IPS DF 4.7 (cell line): Measurements from ENCODE around the gene KIAA1671.
"Not testable (repeated sequence)": the region's sequence is repeated elsewhere in the genome, so short reads cannot be mapped to it uniquely, and the experiment has no call there.

Experiments used
- DNase-seq: peaks from one replicate; pipeline ENCODE4 v3.0.0-alpha.2; 2013; ENCODE audit warnings: low spot score; ENCODE audit errors: extremely low read depth

The KIAA1671 gene

DNA sequence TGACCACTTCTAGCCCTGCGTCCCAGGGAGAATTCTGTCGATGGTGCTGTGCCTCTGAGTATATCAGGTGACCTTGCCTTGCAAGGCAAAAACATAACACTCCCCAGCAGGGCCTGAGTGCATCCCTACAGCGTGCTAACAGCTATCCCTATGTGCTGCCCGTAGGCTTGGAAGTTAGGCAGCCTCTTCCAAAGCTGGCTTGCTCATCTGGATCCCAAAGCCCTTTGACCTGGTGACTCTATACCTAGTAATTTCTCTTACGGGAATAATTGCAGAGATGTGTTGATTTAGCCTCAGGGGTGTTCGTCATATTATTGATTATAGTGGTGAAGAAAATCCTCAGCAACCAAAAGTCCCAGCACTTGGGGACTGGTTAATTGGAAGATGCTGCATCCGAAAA, 214.6 kb downstream of the KIAA1671 start:
- no peak for DNase-seq

DNA sequence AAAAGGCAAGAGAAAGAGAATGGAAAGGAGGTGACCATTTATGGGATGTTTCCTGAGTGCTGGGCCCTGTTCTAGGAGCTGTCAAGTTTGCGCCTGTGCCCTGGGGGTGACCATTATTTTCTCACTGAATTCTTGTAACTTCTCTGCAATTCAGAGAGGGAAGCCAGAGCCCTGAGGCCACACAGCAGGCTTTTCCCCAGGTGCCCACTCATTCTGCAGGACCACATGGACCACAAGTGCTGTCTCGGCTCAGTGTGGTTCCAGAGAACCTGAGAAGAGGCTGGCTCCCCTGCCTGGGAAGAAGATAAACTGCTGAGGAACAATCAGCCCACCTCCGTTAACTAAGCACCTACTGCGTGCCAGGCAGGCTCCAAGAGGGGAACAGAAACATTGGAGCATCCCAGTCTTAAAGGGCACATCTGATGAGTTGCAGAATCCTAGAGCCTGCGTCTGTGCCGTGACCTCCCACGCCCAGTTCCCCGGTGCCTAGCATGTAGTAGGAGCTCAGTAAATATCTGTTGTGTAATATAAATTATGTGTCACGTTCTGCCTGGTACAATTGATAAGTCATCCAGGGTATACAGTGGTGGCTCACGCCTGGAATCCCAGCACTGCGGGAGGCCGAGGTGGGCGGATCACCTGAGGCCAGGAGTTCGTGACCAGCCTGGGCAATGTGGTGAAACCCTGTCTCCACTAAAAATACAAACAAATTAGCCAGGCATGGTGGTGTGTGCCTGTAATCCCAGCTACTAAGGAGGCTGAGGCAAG, 215.5 kb downstream of the KIAA1671 start:
- no peak for DNase-seq

DNA sequence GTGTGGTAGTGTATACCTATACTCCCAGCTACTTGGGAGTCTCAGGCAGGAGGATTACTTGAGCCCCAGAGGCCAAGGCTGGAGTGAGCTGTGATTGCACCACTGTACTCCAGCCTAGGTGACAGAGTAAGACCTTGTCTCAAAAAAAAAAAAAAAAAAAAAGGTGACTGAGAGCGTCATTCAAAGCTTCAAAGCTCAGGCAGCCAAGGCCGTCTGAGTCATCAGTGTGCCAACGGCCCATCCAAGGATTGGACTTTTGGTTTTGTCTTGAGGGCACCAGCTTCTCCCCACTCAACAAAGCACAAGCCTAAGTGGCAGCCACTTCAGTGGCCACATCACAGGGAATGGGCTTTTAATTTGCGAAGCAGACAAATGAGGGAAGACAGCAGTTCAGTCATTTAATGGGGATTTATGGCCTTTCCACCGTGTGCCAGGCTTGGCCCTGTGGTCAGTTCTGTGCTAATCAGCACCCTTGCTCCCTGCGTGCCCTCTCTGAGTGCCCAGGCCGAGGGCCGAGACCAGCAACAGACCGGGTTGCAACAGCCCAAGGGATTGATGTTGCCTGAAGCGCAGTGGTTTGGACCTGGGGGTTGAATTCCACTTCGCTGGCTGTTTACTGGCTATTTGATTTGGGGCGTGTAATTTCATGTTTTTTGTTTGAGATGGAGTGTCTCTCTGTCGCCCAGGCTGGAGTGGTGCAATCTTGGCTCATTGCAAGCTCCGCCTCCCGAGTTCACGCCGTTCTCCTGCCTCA, 216.9 kb downstream of the KIAA1671 start:
- DNase-seq = no peak

DNA sequence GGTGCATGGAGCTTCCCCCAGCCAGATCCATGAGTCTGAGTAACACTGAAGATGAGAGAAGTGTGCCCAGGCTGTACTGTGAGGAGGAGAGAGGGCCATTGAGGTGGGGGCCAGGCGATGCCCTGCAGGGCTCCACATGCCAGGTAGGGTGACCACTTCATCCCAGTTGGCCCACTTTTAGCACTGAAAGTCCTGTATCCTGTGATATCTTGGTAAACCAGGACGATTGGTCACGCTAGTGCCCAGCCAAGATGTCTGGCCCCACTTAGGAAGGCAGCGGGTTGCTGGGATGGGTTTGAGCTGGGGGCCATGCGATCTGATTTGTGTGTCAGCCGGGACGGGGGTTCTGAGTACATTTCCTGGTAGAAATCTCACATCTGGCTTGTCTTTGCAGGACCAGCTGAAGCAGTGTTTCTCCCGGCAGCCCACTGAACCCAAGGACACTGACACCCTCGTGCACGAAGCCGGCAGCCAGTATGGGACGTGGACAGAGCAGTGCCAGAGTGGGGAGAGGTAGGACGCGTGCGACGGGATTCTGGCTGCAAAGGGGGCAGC, 218.0 kb downstream of the KIAA1671 start:
- DNase-seq = no peak

DNA sequence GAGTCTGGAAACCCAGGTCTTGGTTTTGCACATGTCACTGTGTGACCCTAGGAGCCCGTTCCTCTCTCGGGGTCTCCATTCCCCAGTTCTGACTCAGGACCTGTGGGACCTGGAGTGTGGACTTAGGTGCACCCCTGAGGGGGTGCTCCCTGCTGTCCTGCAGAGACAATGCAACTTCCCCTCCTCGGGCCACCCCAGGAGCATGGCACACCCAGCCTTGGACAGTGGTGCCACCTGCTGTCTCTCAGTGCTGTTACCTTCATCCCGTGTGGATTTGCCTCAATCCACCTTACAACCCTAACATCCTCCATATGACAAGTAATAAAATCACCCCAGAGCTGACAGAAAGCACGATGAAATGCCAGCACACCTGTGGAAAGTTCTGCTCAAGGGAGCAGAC, 219.6 kb downstream of the KIAA1671 start:
- no peak for DNase-seq

DNA sequence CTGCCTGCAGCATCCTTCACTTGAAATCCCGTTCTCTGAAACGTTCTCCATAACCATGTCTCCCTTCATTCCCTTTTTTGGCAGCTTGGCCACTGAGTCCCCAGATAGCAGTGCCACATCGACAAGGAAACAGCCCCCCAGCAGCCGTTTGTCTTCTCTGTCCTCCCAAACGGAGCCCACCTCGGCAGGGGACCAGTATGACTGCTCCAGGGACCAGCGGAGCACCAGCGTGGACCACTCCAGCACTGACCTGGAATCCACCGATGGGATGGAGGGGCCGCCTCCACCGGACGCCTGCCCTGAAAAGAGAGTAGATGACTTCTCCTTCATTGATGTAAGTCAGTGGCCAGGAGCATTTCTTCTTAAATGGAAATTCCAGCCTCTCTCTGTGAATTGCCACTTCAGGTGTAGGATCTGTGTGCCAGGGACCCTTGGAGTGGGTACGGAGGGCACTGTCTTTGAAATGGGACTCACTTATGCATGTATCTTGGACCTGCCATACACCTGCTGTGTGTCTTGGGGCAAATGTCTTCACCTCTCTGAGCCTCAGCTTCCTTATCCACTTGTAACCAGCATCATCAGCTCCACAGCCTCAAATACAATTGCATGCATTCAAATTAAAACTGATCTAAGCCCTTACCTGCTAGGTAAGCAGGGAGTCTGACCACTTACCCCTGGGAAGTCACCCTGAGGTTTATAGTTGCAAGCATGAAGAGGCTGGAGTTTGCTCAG, 221.8 kb downstream of the KIAA1671 start:
- no peak for DNase-seq

DNA sequence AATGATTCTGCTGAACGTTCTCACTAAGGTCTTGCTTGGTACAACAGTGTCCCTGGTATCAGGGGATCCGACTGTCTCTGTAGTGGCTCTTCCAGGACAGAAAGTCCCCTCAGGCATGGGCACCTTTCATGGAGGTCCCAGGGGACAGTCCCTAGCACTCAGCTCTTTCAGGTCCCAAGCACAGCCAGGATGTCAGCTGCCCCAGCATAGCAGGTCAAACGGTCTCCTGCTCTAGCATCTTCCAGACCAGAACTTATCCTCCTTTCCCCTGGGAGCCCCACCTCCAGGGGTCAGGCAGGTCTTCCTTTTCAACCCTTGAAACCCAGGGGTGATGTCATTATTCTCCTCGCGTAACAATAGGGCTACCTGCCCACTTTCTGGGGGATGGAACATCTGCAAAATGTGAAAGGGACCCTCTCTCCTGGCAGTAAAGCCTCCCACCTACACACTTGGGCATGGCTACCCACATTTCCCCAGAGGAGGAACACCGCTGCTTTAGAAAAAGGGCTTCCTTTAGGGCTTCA, 222.4 kb downstream of the KIAA1671 start:
- no peak for DNase-seq

DNA sequence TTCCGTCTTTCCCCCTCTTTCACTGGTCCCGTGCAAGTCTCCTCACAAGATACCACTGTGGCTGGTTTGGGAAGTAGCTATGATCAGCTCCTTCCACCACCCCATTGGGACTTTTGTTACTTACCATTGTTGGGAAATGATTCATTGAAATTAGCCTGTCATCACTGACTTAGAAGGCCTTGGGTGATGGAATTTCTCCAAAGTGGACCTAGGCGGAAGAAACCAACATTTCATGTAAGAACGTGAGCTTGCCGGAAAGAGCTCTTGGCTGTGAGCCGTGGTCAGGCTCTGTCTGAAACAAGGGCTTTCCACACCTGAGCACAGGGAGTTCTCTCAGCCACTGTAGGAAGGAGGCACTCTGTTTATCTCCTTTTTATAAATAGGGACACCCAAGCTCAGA, 223.7 kb downstream of the KIAA1671 start:
- no peak for DNase-seq

DNA sequence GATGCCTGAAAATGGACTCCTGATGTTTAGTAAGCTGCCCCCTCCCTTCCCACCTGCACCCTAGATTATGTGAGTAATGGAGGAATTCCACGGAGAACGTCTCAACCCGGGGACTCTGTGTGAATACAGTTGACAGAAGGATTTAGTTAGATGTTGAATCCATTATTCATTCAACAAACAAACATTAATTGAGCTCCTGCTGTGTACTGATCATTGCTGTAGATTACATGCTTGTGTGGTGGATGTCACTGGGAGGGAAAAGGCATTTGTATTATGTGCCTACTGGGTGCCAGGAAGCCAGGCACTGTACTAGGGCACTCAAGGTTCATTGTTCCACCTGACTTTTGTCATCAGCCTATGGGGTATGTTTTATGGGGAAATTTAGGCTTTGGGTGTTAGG, 224.3 kb downstream of the KIAA1671 start:
- DNase-seq = no peak

DNA sequence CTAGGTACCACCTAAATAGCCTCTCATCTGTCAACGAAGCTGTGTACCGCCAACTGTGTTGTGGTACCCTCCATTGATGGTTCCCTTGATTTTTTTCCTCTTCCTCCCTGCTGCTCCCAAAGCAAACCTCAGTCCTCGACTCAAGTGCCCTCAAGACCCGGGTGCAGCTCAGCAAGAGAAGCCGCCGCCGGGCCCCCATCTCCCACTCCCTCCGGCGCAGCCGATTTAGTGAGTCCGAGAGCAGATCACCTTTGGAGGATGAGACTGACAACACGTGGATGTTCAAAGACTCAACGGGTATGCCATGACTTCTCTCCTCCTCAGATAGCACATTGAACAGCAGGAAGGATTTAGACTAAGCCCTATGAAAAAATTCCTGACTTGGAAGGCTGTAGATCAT, 224.7 kb downstream of the KIAA1671 start:
- no peak for DNase-seq

DNA sequence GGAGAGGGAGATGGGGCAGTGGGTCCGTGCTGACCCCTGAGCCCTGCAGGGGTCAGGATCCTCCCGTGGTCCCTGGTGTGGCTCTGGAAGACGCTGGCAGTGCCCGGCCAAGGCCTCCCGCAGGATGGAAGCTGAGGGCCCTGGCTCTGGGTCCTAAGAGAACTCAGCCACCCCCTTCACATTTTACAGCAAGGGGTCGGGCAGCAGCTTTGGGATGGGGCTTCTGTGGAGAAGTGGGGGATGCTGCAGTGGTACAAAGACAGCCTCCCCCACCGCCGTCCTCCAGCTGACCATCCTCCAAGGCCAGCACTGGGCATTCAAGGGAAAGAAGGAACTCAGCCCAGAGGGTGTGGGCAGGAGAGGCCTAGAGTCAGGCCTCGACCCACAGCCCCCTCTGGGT, 225.4 kb downstream of the KIAA1671 start:
- no peak for DNase-seq

DNA sequence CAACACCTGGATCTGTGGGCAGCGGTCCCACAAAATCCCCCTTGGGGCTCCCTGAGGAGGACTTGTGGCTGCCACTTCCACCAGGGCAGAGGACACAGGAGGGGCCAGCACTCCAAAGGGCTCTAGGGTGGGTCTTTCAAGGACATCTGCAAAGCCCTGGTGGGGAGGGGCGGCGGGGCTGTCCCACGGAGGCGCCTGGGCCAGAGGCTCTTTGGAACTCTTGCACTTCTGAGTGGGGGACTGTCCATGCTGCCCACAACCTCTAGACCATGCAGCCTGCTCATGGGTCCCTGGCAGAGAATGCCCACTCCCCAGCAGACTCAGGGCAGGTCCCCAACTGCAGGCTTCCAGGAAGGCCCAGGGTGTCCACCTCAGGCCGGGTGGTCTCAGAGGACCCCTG, 225.8 kb downstream of the KIAA1671 start:
- DNase-seq = not testable (repeated sequence)

DNA sequence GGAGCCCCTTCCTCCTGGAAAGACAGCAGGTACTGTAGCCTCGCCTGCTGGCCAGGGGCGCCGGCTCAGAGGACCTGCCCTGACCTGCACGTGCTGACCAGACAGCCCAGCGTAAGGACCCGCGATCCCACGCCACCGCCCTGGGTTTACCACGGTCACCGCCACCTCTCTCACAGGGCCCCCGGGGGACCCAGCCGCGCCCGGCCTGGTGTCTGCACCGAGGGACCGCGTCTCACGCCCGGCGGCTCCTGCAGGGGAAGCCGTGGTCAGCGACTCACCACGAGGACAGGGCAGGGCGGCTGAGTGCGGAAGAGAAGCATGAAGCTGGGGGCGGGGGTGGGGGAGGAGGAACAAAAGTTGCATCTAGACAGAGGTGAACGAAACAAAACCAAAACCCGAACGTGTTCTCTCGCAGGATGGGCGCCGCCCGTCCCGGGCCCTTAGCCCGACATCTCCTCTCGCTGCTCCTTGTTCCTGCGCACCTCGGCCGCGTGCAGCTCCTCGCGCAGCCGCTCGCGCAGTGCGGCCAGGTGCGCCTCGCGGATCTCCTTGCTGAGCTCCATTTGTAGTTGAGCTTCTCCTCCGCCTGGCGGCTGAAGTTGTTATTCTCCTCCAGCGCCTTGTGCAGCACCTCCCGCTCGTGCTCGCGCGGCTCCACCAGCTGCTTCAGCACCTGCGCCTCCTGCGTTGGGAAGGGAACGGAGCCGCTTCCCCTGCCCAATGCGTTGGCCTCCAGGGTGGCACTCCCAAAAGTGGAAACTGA, 226.5 kb downstream of the KIAA1671 start:
- DNase-seq = not testable (repeated sequence)

DNA sequence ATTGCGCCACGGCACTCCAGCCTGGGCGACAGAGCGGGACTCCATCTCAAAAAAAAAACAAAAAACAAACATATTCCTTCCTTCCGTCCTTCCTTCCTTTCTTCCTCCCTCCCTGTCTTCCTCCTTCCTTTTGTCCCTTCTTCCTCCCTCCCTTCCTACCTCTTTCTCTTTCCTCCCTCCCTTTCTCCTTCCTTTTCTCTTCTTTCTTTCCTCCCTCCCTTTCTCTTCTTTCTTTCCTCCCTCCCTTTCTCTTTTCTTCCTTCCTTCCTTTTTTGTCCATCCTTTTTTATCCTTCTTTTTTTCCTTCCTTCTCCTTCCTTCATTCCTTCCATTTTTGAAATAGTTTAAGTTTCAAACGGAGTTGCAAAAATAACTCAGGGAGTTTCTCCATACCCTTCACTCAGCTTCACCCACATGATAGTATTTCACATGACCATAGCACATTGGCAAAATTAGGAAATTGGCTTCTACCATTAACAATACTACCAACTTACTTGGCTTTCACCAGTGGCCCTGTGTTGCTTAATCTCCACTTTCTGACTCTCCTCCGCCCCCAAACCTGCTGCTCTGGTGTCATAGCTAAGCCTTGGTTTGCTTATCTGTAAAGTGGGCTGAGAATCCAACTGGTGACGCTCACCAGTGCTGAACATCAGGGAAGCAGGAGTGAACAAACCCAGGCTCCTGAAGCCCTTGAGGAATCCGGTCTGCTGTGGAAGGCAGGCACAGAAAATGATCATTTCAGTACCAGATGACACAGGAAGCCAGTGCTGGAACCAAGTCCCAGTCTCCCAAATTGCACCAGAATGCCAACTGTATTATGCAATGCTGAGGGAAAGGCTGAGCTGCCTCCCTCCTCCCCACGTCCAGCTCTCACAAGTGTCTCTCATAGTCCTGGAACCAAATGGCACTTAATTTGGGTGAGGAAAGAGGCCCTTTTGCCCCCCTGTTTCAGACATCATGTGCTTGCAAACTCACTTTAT, 229.9 kb downstream of the KIAA1671 start:
- no peak for DNase-seq

DNA sequence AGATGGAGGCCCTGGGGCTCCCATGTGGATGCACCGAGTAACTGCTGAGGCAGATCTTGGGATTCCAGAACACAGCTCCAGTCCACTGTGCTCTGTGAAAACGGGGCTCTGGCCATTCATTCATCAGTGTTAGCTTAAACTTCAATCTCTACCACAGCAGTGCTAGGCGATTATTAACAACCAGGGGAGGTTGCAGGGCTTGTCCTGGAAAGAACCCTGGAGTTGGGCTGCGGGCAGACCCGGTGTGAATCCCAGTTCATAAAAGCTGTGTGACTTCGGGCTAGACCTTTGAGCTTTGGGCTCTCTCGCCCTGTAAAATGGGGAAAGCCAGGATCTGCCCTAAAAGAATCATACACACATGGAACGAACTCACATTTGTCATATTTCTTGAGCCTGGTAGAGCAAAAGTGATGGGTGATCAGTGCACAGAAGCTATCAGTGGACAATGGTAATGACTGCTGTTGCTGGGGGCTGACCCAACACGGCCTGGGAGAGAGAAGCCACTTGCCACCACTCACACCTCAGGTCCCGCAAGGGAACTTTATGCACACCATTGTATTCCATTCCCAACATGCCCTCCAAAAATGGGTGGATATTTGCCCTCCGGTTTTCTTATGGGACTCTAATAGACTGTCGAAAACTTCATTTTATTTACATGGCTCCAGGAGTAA, 231.6 kb downstream of the KIAA1671 start:
- DNase-seq = no peak

DNA sequence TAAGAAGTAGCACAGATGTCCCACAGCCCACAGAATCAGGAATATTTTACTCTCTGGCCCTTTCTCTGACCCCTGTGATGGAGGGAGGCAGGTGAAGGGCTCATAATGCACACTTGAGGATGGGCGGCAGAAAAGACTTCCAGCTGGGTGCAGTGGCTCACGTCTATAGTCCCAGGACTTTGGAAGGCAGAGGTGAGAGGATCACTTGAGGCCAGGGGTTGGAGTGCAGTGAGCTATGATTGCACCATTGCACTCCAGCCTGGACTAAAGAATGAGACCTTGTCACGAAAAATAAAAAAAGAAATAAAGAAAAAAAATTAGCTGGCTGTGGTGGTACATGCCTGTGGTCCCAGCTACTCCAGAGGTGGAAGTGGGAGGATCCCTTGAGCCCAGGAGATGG, 233.6 kb downstream of the KIAA1671 start:
- no peak for DNase-seq

DNA sequence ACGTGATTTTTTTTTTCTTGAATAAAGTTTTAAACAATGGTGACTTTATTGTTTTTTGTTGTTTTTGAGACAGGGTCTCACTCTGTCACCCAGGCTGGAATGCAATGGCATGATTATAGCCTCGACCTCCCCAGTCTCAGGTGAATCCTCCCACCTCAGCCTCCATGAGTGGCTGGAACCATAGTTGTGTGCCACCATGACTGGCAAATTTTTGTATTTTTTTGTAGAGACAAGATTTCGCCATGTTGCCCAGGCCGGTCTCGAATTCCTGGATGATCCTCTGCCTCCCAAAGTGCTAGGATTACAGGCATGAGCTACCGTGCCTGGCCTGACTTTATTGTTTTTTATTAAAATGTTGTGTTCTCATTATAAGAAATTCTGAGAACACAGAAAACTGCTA, 235.0 kb downstream of the KIAA1671 start:
- DNase-seq = no peak

DNA sequence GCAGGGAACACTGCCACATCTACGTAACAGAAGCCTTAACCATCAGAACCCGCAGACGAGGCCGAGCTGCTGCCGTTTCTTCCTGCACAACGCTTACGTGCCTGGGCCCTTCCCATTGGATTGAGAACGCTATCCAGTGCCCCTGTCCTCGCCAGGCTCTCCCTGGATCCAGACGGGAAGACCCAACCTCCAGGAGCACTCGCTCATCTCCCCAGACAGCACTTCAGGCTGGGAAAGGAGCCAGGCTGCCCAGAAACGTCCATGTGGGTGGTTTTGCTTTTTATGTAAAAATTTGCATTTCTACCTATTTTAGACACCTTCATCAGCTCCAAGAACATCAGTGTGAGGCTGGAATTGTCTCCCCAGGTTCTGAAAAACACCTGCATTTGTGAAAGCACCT, 239.9 kb downstream of the KIAA1671 start:
- no peak for DNase-seq

DNA sequence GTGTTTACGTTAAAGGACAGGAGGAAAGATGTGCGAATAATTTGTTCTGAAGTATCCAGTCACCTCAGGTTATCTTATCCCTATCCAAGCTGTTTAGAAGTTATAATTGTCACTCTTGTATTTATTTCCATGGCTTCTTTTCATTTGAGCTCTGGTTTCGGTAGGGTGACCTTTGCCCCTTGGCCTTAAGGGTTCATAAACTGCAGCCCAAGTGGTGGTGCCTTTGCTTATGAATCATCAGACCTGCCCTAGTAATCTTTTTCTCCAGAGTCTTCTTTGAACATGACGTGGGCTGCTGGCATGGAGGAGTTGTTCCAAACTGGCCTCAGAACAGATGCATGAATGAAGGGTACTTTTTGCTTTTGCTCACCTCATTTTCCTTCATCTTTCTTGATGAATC, 240.6 kb downstream of the KIAA1671 start:
- no peak for DNase-seq
